Measurements from ENCODE around the gene BCL11B. TPM values are rescaled to one million over a fixed set of nuclear protein-coding genes. Genes with fewer than 3 reads are reported as not detected.

Gene BCL11B
- total and polyA plus RNA-seq, 9 of the 15 experiments (the other 6 are each of a cell fraction or from before 2014, with no cell fraction given), result 0.09 TPM; not detected in 8

GRCh38 chr14:99182548-99183250, 89.3 kb downstream of the BCL11B start (continued):
- TF ChIP-seq HNRNPK (IDR thresholded peaks at IDR 0.05; ENCODE audit: low read depth, low read length, poor library complexity, severe bottlenecking) (no peak), NUFIP1 (IDR thresholded peaks at IDR 0.05; ENCODE audit: partially characterized antibody) (no peak)

- no peak for ATAC-seq
- no peaks in the 10 kb centered on the region for H3K9me1 ChIP-seq (ENCODE audit: control insufficient read depth, insufficient read depth, low read length)
- TF ChIP-seq JUNB (CRISPR knock-in tag; conservative IDR thresholded peaks at IDR 0.05) (no peak), PREB (CRISPR knock-in tag; IDR thresholded peaks at IDR 0.05) (no peak), BRF2 (IDR thresholded peaks at IDR 0.05; ENCODE audit: borderline replicate concordance, insufficient read depth, insufficient read length) (no peak), NR2C1 (IDR thresholded peaks at IDR 0.05) (no peak), NR2C1 (tag; IDR thresholded peaks at IDR 0.05) (no peak), JUND (IDR thresholded peaks at IDR 0.05; ENCODE audit: borderline replicate concordance, low read depth, low read length) (no peak), JUND (tag; IDR thresholded peaks at IDR 0.05; ENCODE audit: borderline replicate concordance, low read depth, low read length) (no peak), COPS2 (conservative IDR thresholded peaks at IDR 0.05) (no peak), ZNF780A (CRISPR knock-in tag; IDR thresholded peaks at IDR 0.05) (no peak), PRMT5 (CRISPR knock-in tag; IDR thresholded peaks at IDR 0.05) (no peak), CTCF (IDR thresholded peaks at IDR 0.05 in 2 of 3, conservative IDR thresholded peaks at IDR 0.05 in 1 of 3; ENCODE audit: insufficient read depth in 2 of 3, low read depth in 1 of 3, low read length in 3 of 3) (no peak), SRSF3 (IDR thresholded peaks at IDR 0.05; ENCODE audit: insufficient read depth, low read length) (no peak), TBL1XR1 (IDR thresholded peaks at IDR 0.05; ENCODE audit: low read length in 2 of 2) (no peak)
- WGBS (ENCODE audit: insufficient coverage, low coverage, missing lambda C conversion rate), result under 1% methylated on average over 15 of the region's 17 CpGs
- POLR2A ChIA-PET, result no interaction called here
- no peaks in the 10 kb centered on the region for H3K79me2 ChIP-seq (ENCODE audit: control insufficient read depth, insufficient read depth, low read length)
- H3K4me1 ChIP-seq (replicated peaks in 1 of 2; ENCODE audit: control insufficient read depth in 2 of 2, insufficient read depth in 2 of 2, low read length in 2 of 2), result no peaks in the 10 kb centered on the region
- H3K4me3 ChIP-seq, result no peak overlapping the region
- H3K9ac ChIP-seq (ENCODE audit: insufficient read depth in 1 of 2, low read depth in 2 of 2, low read length in 2 of 2), result no peak overlapping the region
- no peaks in the 10 kb centered on the region for H4K20me1 ChIP-seq (replicated peaks; ENCODE audit: control insufficient read depth, insufficient read depth, low read length)
- no peak overlapping the region for H3K27ac ChIP-seq (ENCODE audit: extremely low read depth, low read depth, low read length)
- no peak overlapping the region for H3K4me2 ChIP-seq (ENCODE audit: insufficient read depth, low read length)
- intact Hi-C loops (cut with micrococcal nuclease), result no loop called here
- H3K36me3 ChIP-seq (ENCODE audit: control insufficient read depth, insufficient read depth, low read length), result no peaks in the 10 kb centered on the region
- DNase-seq (ENCODE audit: extremely low read depth in 1 of 4, low spot score in 3 of 4), result no peak
- CTCF ChIA-PET (ENCODE audit: low intra/inter-chr PET ratio), result no interaction called here
- H3K27me3 ChIP-seq (ENCODE audit: control insufficient read depth in 2 of 2, insufficient read depth in 2 of 2, low read length in 2 of 2), result peaks cover 0 to 11% of the 10 kb centered on the region in 2 experiments; a peak in 2 of 5 replicates
- no peak for FAIRE-seq
- BruUV-seq (replicated peaks), result no TSS peak
- in situ Hi-C loops (cut with MboI), result no loop called here
- H3K9me3 ChIP-seq (replicated peaks; ENCODE audit: control insufficient read depth, insufficient read depth, low read depth, low read length), result no peaks in the 10 kb centered on the region
- H2AFZ ChIP-seq (ENCODE audit: low read depth, low read length), result no peak overlapping the region
Observed at GRCh38 chr14:99181804-99182520, 90.0 kb downstream of the BCL11B start.
